GM18868 (cell line): ENCODE measurements around the gene PADI4.

ENCODE experiments used
- ATAC-seq: cut with Tn5 transposase; IDR thresholded peaks from one replicate; pipeline ENCODE4 v1.9.1; 2021; ENCODE audit warnings: mild to moderate bottlenecking, moderate library complexity; ENCODE audit not compliant: unreplicated experiment

Gene PADI4

GRCh38 chr1:17307946-17308345 is at the start of gene PADI4:
Gene PADI4, plus strand, starts transcription at chr1:17308197. Its CDS starts 26 bp downstream, at chr1:17308223.
- ATAC-seq: no peak

GRCh38 chr1:17258758-17259130 is 49.3 kb upstream of the PADI4 start:
- no peak for ATAC-seq

- no peak for ATAC-seq
These were observed 48.6 kb upstream of the PADI4 start for GRCh38 chr1:17259233-17259873.

GRCh38 chr1:17260264-17260663 is 47.7 kb upstream of the PADI4 start:
- ATAC-seq: no peak

- no peak for ATAC-seq
These were observed 47.3 kb upstream of the PADI4 start for GRCh38 chr1:17260738-17261137.

GRCh38 chr1:17263936-17264335 is 44.1 kb upstream of the PADI4 start:
- no peak for ATAC-seq

GRCh38 chr1:17264470-17264869 is 43.5 kb upstream of the PADI4 start:
- no peak for ATAC-seq

- no peak for ATAC-seq
These were observed 42.8 kb upstream of the PADI4 start for GRCh38 chr1:17265162-17265561.

- no peak for ATAC-seq
These were observed 42.0 kb upstream of the PADI4 start for GRCh38 chr1:17265950-17266349.

GRCh38 chr1:17270891-17271765 is 36.9 kb upstream of the PADI4 start:
- ATAC-seq: no peak

GRCh38 chr1:17272066-17272465 is 35.9 kb upstream of the PADI4 start:
- ATAC-seq: no peak

- no peak for ATAC-seq
These were observed 35.4 kb upstream of the PADI4 start for GRCh38 chr1:17272646-17273045.

GRCh38 chr1:17273096-17273495 is 34.9 kb upstream of the PADI4 start:
- ATAC-seq: no peak

- ATAC-seq: no peak
These were observed 33.5 kb upstream of the PADI4 start for GRCh38 chr1:17274186-17275170.

GRCh38 chr1:17276568-17276967 is 31.4 kb upstream of the PADI4 start:
- ATAC-seq: no peak

- ATAC-seq: no peak
These were observed 30.4 kb upstream of the PADI4 start for GRCh38 chr1:17277511-17278159.

- no peak for ATAC-seq
These were observed 28.8 kb upstream of the PADI4 start for GRCh38 chr1:17278996-17279830.

- no peak for ATAC-seq
These were observed 27.6 kb upstream of the PADI4 start for GRCh38 chr1:17280436-17280835.

- ATAC-seq: no peak
These were observed 27.1 kb upstream of the PADI4 start for GRCh38 chr1:17280894-17281293.

GRCh38 chr1:17281775-17282181 is 26.2 kb upstream of the PADI4 start:
- no peak for ATAC-seq
